NCI-H1105 treated with DMSO at 0.1 percent for 48 hours (cell line): ENCODE data around the gene ERCC6.

Experiments used
- DNase-seq: peaks from one replicate; lab custom pipeline; 2025; lab: John Stamatoyannopoulos, UW

The ERCC6 gene

DNA sequence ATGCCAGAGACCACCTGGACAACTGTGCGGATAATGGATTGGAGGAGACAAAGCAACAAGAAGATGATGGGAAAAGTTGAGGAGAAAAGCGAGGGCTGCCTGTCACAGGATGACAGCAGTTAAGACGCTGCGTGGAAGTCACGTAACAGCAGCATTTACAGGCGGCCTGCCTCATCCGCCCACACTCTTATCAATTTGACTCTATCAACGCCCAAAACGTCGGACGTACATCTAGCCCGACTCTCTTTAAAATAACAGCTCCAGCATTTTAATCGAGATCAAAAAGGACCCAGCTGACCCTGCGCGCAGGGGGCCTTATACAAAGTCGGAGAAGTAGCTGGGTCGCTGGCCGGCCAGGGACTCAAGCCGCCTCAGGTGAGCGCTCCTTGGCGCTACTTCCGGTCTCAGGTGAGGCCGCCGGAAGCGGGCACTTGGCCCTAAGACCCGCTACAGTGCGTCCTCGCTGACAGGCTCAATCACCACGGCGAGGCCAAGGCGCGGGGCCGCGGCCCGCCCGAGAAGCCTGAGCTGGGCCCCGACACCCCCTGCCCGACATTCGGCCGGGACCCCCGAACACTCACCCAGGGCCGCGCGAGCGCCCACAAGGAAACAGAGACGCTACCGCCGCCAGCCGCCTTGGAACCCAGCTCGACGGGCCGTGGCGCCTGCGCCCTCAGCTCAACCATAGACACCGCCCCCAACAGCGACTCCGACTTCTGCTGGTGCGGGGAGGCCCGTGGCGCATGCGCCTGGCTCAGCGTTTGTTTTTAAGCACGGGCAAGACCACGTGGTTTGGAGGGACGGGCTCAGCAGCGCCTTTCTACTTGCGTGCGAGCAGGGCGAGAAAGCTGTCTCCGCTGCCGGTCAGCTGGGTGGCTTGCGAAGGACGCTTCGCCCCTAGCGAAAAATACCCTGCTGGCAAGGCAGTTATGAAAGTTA, at the start of gene ERCC6:
Gene ERCC6, minus strand, starts transcription at position 741 of the 939 bp plus-strand sequence.
- peak; percentile 83 for DNase-seq

DNA sequence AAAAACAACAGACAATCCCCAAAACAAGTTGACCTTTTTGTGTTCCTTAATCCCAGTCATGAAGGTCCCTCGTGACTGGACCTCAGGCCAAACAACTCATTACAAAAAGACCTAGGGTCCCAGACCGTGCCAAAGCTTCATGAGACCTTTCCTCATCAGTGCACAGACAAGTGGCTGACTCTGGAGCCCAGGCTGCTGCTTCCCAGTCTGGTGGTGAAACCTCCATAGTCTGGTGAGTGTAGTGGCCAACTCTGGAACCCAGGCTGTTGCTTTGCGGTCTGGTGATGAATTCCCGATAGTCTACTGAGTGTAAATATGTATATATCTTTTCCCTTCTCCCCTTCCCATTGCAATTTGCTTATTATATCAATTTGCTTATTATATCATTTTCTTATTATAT, 49.1 kb upstream of the ERCC6 start:
- DNase-seq: no peak

DNA sequence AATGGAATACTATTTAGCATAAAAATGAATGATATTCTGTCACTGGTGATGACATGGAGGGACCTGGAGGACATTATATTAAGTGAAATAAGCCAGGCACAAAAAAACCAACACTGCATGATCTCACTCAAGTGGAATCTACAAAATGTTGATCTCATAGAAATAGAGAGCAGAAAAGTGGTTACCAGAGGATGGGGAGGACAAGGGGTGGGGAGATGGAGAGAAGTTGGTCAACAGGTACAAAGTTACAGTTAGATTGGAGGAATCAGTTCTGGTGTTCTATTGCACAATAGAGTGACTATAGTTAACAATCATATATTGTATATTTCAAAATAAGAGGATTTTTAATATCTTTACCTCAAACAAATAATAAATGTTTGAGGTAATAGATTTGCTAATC, 46.5 kb upstream of the ERCC6 start:
- DNase-seq: no peak

DNA sequence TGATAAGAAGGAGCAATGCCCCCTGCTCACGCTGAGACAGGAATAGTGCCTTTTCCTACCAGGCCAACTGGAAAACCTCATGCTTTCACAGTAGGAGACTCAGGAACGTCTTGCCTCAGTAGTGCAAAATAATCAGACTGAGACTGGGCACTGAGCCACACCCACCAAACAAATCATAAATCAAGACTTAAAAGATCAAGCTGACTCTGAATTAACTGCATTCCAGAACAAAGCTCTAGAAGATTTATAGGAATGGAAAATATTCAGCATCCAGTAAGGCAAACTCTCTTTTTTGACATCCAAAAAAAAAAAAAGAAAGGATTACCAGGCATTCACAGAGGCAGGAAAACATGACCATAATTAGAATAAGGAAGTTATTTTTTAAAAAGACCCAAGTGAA, 40.7 kb upstream of the ERCC6 start:
- DNase-seq: no peak

DNA sequence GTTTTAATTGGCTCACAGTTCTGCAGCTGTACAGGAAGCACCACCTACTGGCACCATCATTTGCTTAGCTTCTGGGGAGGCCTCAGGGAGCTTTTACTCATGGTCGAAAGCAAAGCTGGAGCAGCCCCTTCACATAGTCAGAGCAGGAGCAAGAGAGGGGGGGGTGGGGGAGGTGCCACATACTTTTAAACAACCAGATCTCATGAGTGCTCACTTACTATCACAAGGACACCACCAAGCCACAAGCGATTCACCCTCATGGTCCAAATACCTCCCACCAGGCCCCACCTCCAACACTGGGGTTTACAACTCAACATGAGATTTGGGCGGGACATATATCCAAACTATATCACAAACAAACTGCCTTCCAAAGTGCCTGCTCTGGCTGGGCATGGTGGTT, 39.5 kb upstream of the ERCC6 start:
- no peak for DNase-seq

DNA sequence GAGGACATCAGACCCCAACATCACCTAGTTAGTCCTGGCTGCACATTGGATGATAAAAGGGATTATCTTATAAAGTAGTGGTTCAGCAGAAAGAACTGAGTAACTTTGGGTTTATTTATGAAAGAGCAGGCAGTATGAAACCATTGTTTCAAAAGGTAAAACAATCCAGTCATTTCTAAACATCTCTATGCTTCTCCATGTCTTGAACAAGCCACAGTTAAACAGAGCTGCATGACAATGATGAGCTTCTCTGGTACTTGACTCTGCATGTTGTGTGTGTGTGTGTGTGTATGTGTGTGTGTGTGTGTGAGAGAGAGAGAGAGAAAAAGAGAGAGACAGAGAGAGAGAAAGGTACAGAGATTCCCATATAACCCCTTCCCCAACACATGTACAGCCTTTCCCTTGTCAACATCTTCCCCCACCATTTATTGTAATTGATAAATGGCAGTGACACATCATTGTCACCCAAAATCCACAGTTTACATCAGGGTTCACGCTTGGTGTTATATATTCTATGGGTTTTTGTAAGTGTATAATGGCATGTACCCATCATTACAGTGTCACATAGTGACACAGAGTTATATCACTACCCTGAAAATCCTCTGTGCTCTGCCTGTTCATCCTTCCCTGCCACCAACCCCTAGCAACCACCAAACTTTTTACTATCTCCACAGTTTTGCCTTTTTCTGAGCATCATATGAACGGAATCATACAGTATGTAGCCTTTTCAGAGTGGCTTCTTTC, 38.4 kb upstream of the ERCC6 start:
- DNase-seq: no peak

DNA sequence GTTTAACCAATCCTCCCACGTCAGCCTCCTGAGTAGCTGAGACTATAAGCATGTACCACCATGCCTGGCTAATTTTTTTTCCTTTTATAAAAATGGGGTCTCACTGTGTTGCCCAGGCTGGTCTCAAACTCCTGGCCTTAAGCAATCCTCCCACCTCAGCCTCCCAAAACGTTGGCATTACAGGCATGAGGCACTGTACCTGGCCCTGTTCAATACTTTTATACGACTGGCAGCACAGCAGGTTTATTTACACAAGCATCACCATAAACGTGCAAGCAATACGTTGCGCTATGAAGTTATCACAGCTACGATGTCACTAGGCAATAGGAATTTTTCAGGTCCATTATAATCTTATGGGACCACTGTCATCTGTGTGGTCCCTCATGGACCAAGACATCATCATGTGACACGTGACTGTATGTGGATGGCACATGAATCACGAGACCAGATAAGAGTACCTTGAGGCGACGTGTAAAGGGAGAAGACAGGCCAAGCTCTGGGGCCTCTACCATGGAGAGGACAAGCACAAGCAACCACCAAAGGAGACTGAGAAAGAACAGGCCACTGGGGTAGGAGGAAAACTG, 36.7 kb upstream of the ERCC6 start:
- DNase-seq: no peak

DNA sequence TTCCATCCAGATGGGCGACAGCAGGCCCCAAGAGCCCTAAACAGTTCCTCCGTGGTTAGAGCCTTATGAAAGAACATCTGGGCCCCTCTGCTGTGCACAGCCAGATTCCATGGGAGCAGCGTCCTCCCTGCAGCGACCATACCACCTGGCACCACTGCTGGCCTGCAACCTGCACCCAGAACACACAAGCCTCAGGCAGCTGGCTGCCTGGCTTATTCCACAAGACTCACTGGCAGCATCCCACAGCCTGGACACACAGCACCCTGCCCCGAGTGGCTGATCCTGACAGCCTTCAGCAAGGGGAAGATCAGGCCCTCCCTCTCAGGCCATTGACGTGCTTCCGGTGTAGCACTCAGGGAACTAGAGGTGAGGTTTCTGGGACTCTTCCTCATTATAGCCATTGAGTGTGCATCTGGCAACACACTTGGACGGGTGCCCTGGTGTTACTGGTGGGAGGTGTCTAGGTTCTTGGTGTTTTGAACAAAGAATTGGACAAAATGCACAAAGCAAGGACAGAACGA, 33.7 kb upstream of the ERCC6 start:
- no peak for DNase-seq

DNA sequence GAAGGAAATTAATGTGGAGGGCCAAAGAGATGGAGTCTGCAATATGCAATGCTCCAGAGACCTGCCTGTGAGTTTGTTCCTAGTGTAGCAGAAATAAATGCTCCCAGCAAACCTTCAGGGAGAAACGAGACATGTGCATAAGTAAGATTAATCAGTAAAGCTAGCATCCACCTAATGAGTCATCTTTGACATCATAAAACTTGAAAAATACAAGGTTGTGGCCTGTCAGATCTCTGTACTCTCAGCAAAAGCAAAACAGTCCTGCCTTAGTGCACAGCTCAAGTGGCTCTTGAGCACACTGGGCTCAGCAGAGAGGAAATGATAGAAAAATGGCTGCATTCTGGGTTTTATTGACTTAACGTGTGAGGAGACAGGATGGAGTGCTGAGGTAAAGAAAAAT, 32.5 kb upstream of the ERCC6 start:
- no peak for DNase-seq

DNA sequence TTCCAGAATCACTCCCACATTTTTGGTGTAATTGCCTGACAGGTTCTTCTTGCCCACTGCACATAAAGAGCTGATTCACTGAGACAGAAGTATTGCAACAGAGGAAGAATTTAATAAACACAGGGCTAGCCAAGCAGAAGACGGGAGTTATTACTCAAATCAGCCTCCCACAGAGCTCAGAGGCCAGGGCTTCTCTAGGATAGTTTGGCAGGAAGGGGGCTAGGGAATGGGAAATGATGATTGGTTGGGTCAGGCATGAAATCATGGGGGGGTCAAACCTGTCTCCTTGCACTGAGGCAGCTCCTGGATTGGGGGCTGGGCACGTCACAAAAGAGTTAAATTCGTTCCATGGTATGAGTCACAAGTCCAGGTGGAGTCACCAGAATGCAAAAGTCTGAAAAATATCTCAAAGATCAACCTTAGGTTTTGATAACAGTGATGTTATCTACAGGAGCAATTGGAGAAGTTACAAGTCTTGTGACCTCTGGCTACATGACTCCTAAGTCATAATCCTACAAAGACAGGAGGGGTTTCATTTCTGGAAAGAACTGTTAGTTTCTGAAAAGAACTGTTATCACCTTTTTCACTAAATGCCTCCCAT, 30.2 kb upstream of the ERCC6 start:
- DNase-seq: no peak

DNA sequence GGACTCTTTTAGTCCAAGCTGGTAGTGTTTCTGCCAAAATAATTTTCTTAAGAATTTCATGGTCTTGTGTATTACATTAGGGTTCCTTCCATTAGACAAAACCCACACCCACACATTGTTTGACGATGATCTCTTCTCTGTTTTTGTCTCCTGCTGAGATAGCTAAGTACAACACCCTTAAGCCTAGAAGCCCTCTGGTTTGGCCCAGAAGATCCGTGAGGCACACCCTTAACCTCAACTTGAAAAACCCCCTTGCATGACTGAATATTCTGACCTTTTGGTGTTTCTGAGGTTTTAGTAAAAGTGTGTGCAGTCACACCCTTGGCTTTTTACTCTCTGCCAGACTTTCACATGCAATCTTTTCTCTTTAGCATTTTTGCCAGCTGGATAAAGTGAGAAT, 29.3 kb upstream of the ERCC6 start:
- no peak for DNase-seq

DNA sequence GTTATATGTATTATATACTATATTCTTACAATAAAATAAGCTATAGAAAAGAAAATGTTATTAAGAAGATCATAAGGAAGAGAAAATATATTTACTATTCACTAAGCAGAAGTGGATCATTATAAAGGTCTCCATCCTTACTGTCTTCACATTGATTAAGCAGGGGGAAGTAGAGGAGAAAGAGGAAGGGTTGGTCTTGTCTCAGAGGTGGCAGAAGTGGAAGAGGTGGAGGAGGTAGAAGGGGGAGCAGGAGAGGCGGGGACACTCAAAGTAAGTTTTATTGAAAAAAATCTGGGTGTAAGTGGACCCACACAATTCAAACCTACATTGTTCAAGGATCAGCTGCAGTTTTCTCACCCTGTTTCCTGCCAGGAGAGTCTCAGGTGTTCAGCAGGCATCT, 28.9 kb upstream of the ERCC6 start:
- no peak for DNase-seq

DNA sequence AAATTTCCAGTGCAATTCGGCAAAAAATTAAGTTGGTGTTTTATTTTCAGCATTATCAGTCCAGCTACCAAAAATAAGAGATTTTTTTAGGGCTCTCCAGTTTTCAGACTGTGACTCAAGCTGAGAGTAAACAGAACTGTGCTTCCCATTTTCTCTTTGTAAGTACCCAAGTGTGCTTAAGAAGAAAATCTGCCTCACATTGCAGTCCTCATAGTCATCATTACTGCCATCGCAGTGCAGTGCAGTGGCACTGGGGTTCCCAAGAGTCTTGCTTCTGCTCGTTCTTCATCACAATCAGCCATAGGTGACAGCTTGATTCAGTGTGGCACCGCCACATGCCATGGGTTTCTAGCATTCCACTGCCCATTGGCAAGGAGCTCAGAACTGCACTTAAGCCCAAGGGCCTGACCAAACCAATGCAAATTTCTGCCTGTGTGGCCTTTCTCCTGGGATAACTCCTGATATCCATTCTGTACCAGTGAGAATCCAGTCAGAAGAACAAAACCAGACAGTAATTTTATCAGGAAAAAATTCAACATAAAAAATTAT, 25.6 kb upstream of the ERCC6 start:
- DNase-seq: no peak

DNA sequence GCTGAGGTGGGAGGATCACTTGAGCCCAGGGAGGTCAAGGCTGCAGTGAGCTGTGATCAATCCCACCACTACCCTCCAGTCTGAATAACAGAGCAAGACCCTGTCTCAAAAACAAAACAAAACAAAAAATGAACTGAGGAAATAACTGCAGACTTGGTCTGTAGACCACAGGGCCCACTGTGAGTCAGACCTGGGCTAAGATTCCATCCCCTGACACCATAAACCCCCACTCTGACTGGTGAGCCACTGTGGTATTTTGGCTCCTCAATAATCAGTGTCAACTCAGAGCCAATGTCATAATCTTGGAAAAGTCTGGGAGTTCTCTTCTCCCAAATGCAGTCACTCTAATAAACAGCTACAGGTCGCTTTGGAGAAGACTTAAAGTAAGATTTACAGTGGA, 24.0 kb upstream of the ERCC6 start:
- DNase-seq: no peak

DNA sequence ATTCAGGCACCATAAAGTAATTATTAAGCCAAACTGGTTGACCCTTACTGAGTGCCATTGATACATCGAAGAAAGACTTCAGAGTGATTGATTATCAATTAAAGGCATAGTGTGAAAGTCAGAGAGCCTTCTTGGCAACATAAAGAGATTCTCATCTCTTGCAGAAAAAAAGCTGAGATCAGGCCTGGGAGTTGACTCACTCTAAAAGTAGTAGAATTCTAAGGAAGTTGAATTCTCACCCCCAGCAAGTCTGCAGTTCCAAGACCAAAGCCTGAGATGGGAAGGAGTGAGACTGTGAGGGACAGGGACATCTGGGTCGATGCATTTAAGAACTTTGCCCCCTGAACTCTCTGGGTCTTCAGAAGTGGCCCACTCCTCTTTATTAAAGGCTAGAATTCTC, 21.6 kb upstream of the ERCC6 start:
- no peak for DNase-seq

DNA sequence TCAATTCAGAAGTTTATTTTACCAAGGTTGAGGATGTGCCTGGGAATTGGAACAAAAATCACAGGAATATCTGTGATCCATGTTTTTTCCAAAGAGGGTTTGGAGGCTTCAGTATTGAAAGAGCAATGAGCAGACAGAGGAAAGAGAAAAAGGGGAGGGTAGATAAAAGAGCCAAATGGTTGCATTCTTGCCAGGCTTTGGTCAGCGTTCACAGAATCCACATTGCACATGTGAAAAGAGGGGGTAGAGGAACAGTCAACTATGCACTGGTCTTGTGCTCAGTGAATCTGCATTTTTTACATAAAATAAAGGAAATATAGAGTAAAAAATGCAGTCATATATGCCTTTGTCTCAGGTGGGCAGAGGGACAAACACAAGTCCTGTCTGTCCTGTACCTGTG, 20.6 kb upstream of the ERCC6 start:
- no peak for DNase-seq

DNA sequence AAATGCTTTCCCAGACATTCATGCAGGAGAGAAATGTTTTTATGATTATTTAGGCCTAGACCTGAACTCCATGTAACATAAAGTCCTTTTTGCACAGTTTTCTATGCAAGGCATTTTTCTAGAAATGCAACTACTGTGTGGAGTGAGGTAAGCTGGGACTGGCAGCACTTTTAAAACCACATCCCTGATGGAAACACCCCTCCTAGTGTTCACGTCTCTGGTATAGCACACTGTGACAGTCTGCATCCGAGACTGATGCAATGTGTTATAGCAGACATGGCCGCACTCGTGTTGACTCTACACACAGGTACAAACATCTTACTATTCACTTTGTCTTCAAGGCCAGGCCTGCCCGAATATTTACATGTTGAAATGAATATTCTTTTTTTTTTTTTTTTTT, 19.3 kb upstream of the ERCC6 start:
- DNase-seq: no peak

DNA sequence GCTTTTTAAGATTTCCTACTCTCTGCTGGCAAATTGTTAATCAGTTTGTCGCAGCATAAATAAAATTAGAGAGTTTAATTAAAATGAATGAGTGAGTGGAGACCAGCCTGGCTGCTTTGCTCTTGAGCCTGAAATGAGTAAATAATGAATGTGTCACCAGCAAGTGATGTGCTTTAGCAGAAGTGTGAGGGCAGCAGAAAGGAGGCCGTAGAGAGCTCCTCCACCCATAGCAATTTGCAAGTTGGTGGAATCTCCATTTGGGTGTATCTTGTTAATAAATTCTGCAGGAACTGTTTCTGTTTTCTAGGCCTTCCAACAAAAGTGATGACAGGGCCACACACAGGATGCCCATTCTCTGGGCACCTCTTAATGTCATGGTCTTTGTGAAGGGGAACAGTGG, 18.8 kb upstream of the ERCC6 start:
- no peak for DNase-seq

DNA sequence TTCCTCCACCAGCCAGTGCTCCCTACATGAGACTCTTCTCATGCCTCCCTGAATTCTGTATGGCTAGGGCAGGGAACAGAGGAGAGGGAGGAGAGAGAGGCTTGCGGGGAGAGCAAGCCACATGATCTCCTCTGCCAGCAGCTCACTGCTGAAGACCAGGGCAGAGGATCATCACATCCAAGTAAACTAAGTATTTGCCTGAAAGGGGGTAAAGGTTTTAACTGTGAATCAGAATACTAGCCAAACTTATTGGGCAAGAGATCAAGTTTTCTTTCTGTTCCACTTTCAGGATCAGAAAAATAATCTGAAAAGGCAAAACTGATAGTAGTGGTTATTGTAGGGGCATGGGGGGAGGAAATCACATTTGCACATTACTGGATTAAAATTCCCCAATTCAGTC, 17.8 kb upstream of the ERCC6 start:
- no peak for DNase-seq

DNA sequence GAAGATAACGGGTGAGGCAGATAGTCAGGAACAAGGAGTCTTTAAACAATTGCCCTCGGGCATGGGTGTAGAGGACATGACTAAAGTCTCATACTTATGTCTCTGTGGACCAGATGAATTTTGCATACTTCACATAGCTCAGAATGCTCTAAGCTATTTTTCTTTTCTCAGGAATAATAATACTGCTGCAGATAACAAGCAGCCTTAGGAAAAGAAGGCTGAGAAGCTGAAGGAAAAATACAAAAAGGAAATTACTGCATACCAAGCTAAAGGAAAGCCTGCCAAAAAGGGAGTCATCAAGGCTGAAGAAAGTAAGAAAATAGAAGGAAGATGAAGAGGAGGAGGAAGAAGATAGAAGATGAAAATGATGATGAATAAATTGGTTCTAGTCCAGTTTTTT, 13.4 kb upstream of the ERCC6 start:
- no peak for DNase-seq

DNA sequence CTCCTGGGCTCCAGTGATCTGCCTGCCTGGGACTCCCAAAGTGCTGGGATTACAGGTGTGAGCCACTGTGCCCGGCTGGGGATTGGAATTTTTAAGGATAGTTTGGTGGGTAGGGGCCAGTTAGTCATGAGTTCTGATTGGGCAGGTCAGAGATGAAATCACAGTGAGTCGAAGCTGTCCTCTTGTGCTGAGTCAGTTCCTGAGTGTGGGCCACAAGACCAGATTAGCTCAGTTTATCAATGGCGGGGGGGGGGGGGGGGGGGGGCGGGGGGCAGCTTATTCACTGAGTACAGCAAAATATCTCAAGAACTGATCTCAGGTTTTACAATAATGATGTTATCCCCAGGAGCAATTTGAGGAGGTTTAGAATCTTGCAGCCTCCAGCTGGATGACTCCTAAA, 11.6 kb upstream of the ERCC6 start:
- DNase-seq: no peak
